Small intestine (tissue), 7 donors: ENCODE measurements around the gene AAMP. TPM values are rescaled to one million over a fixed set of nuclear protein-coding genes. Genes with fewer than 3 reads are reported as not detected.
A peak's percentile ranks its signal among the peaks of the same experiment; 100 is the strongest.

Experiments used
- DNase-seq, 2 donors: peaks; one replicate each; pipeline versions ENCODE4 v3.0.0 to v3.0.0-alpha.2; 2013
- FAIRE-seq: peaks from 2 replicates; lab custom pipeline; 2012; peaks lifted over from hg19 to GRCh38; lab: Jason Lieb, UNC
- H3K27ac ChIP-seq, 3 donors: one replicate each; pipeline ENCODE4 v1.5.1; 2013; ENCODE audit warnings: low read length in 2 of 3, mild to moderate bottlenecking in 2 of 3, control low read depth in 1 of 3, inconsistent platforms in 1 of 3, low read depth in 1 of 3, moderate library complexity in 1 of 3
- H3K27me3 ChIP-seq, 3 donors: one replicate each; pipeline ENCODE4 v1.6.1; 2013; ENCODE audit warnings: low read length in 3 of 3, inconsistent platforms in 1 of 3; ENCODE audit not compliant: control insufficient read depth in 3 of 3, insufficient read depth in 3 of 3
- H3K36me3 ChIP-seq, 3 donors: one replicate each; pipeline ENCODE4 v1.6.1; 2013; ENCODE audit warnings: low read length in 3 of 3, inconsistent platforms in 1 of 3, low read depth in 1 of 3, mild to moderate bottlenecking in 1 of 3, moderate library complexity in 1 of 3; ENCODE audit not compliant: control insufficient read depth in 3 of 3, insufficient read depth in 2 of 3
- H3K4me1 ChIP-seq, 3 donors: one replicate each; pipeline ENCODE4 v1.6.1; 2013; ENCODE audit warnings: low read length in 2 of 3, inconsistent platforms in 1 of 3, low read depth in 1 of 3, mild to moderate bottlenecking in 1 of 3, moderate library complexity in 1 of 3; ENCODE audit not compliant: control insufficient read depth in 3 of 3, insufficient read depth in 2 of 3
- H3K4me3 ChIP-seq, 3 donors: one replicate each; pipeline ENCODE4 v1.5.1; 2013; ENCODE audit warnings: low read length in 3 of 3, control low read depth in 1 of 3, inconsistent platforms in 1 of 3, low read depth in 1 of 3, mild to moderate bottlenecking in 1 of 3, moderate library complexity in 1 of 3
- H3K9me3 ChIP-seq, 2 donors: one replicate each; pipeline ENCODE4 v1.6.1; 2013; ENCODE audit warnings: low read depth in 1 of 2, low read length in 1 of 2; ENCODE audit not compliant: control insufficient read depth in 2 of 2, insufficient read depth in 1 of 2
- WGBS, 3 donors: extraction: QIAGEN DNeasy Blood & Tissue Kit; methylation state at CpG; one replicate each; pipeline ENCODE4 v1.1.7; 2013; 5-methylcytosine and 5-hydroxymethylcytosine counted together
- polyA plus RNA-seq, 4 donors: library from polyadenylated mRNA; stranded (reverse) in 3 of 4; unstranded in 1 of 4; fragments of 200-250 nt in 3 of 4; fragments of 120-200 nt in 1 of 4; gene quantifications; one replicate each; pipeline versions ENCODE4 v1.2.1 to v1.2.3, GENCODE V29; 2013
- donor health status: healthy with polysubstance abuse.
- donor health status: control.
- donor health status: control.
- donor health status: Bipolar disorder and iron deficiency.
- donor health status: healthy.

The AAMP gene
- polyA plus RNA-seq, 4 donors: 101 to 134 (median 118) TPM

GRCh38 chr2:218284106-218284811, 14.3 kb upstream of the AAMP start:
- H3K27me3 ChIP-seq: no peaks in the 10 kb centered on the region
- peak overlapping the region in 1 of 3 donors; percentile 31 for H3K4me3 ChIP-seq
- peaks cover 10 to 61% (median 21%) of the 10 kb centered on the region in 3 donors for H3K4me1 ChIP-seq
- DNase-seq (peak; percentile 60 to 82), FAIRE-seq (no peak)
- peaks cover 15 to 72% (median 23%) of the 10 kb centered on the region in 3 donors for H3K36me3 ChIP-seq
- 34 to 53% (median 36%) methylated on average over 12 to 16 of the region's 16 CpGs for WGBS, 3 donors
- no peaks in the 10 kb centered on the region for H3K9me3 ChIP-seq
- peak overlapping the region in 2 of 3 donors; percentile 73 to 100 for H3K27ac ChIP-seq

DNA sequence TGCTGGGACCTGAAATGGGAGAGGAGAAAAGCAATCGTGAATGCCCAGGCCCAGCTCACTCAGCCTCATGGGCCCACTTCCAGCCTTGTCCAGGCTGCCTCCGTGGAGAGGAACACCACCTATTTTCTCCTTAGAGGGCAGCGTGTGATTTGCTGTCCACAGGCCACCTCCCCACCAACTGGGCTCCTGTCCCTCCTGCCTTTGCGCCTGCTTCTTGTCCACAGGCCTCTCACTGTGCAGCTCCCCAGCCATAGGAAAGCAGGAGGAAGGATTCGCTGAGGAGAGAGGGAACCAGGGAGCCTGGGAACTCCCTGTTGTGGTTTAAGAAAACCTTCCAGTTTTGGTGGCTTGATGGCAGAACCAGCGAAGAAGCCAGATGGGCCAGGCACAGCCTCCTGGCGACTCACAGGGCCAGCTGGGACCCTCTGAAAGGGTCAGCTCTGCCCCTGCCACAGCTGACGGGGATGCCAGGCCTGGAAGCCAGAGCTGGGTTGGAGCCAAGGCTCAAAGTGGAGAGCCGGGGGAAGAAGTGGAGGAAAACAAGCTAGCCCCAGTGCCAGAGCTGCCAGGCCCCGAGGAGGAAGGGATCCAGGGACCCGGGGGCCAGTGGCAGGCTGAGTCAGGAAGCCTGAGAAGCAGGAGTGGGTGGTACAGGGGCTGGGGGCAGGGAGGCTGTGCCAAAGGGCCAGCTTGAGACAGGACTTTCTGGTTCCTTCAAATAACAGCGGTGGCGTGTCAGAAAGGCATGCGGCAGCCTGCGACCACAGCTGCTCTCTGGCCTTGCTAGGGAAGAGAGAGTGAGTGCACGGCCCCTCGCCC, 12.4 kb upstream of the AAMP start:
- no peak for FAIRE-seq
- peaks cover 10 to 44% (median 16%) of the 10 kb centered on the region in 3 donors for H3K4me1 ChIP-seq
- H3K9me3 ChIP-seq: no peaks in the 10 kb centered on the region
- H3K27me3 ChIP-seq: no peaks in the 10 kb centered on the region
- no peak overlapping the region for H3K4me3 ChIP-seq
- H3K36me3 ChIP-seq: peaks cover 17 to 91% (median 34%) of the 10 kb centered on the region in 3 donors
- peak overlapping the region in 2 of 3 donors; percentile 19 to 43 for H3K27ac ChIP-seq
- no peak for DNase-seq
- 65 to 75% (median 72%) methylated on average over 14 to 17 of the region's 17 CpGs for WGBS, 3 donors

GRCh38 chr2:218281449-218281848, 11.5 kb upstream of the AAMP start:
- H3K9me3 ChIP-seq: no peaks in the 10 kb centered on the region
- H3K27ac ChIP-seq: no peak overlapping the region
- WGBS, 3 donors: 74 to 79% (median 78%) methylated on average over 3 of the region's 3 CpGs
- no peaks in the 10 kb centered on the region for H3K27me3 ChIP-seq
- DNase-seq (no peak), FAIRE-seq (no peak)
- H3K36me3 ChIP-seq: peaks cover 17 to 99% (median 42%) of the 10 kb centered on the region in 3 donors
- H3K4me1 ChIP-seq: peaks cover 10 to 38% (median 16%) of the 10 kb centered on the region in 3 donors
- no peak overlapping the region for H3K4me3 ChIP-seq

GRCh38 chr2:218280260-218280870, 10.4 kb upstream of the AAMP start:
- FAIRE-seq: no peak
- H3K4me3 ChIP-seq: no peak overlapping the region
- no peaks in the 10 kb centered on the region for H3K9me3 ChIP-seq
- H3K36me3 ChIP-seq: peaks cover 17 to 99% (median 51%) of the 10 kb centered on the region in 3 donors
- peaks cover 6 to 27% (median 9%) of the 10 kb centered on the region in 3 donors for H3K4me1 ChIP-seq
- H3K27me3 ChIP-seq: no peaks in the 10 kb centered on the region
- no peak for DNase-seq
- 94 to 99% (median 94%) methylated on average over 14 of the region's 14 CpGs for WGBS, 3 donors
- no peak overlapping the region for H3K27ac ChIP-seq

GRCh38 chr2:218278531-218279360, 8.8 kb upstream of the AAMP start:
- H3K36me3 ChIP-seq: peaks cover 17 to 100% (median 56%) of the 10 kb centered on the region in 3 donors
- FAIRE-seq (no peak), DNase-seq (no peak)
- 85 to 87% (median 86%) methylated on average over 16 of the region's 16 CpGs for WGBS, 3 donors
- no peaks in the 10 kb centered on the region for H3K27me3 ChIP-seq
- no peak overlapping the region for H3K4me3 ChIP-seq
- no peak overlapping the region for H3K27ac ChIP-seq
- H3K9me3 ChIP-seq: no peaks in the 10 kb centered on the region
- H3K4me1 ChIP-seq: peaks cover 0 to 13% (median 0%) of the 10 kb centered on the region in 3 donors

DNA sequence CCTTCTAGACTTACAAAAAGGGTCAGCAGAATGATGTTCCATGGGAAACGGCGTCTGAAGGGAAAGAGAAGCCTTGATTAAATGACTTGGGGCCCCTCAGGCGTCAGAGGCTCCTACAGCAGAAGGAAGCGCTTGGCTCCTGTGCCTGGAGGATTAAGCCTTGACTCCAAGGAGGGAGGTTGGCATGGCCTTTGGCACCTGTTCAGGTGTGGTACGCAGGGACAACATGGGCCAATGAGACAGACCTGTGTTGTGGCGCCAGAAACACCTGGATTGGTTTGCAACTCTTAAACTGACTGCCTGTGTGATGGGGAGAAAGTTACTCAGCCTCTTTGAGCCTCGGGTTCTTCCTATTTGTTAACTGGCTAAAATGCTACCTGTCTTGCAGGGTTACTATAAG, 8.0 kb upstream of the AAMP start:
- Histone ChIP-seq H3K9me3 (no peaks in the 10 kb centered on the region), H3K36me3 (peaks cover 18 to 100% (median 54%) of the 10 kb centered on the region in 3 donors), H3K27me3 (no peaks in the 10 kb centered on the region), H3K4me1 (peaks cover 0 to 9% (median 2%) of the 10 kb centered on the region in 3 donors), H3K27ac (peak overlapping the region in 1 of 3 donors; percentile 15), H3K4me3 (no peak overlapping the region)
- WGBS, 3 donors: 42 to 74% (median 72%) methylated on average over 7 of the region's 7 CpGs
- FAIRE-seq (no peak), DNase-seq (no peak)

DNA sequence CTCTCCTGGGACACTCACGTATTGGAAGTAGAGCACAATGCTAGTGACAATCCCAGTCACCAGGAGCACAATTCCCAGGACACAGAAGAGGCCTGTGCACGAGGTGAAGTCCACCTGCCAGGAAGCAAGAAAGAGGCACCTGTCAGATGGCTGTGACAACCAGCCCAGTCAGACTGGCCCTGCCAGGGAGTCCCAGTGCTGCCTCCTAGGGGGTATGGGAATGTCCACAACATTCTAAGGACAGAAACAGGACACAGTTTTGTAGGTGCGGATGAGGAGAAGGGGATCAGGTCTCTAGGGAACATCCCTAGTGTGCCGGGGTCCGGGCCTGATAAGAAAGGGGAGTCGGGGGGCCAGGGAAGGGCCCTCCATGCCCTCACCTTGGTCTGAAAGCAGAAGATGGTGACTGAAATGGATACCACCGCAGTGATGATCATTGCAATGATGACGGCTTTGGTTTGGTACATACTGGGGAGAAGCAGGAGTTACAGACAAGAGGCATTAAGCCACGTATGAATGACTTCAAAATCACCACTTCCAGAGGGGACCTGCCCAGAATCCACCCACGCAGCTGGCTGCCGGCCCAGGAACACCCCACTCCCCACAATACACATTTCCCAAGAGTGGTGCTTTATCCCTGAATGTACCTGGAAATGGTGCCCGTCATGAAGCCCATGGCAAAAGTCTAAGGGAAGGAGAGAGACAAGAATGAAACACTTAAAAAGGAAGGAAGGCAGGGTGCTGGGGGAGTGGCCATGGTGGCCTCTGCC, 7.2 kb upstream of the AAMP start:
- Histone ChIP-seq H3K4me3 (no peak overlapping the region), H3K4me1 (peaks cover 0 to 10% (median 4%) of the 10 kb centered on the region in 3 donors), H3K9me3 (no peaks in the 10 kb centered on the region), H3K27ac (peak overlapping the region in 1 of 3 donors; percentile 15), H3K27me3 (no peaks in the 10 kb centered on the region), H3K36me3 (peaks cover 20 to 100% (median 49%) of the 10 kb centered on the region in 3 donors)
- WGBS, 3 donors: 80 to 84% (median 81%) methylated on average over 12 of the region's 12 CpGs
- no peak for DNase-seq
- no peak for FAIRE-seq
